ENCODE data around the gene ETV3. TPM values are rescaled to one million over a fixed set of nuclear protein-coding genes. Genes with fewer than 3 reads are reported as not detected.

ETV3 gene
- total RNA-seq, 4 donors from 2014 or later: 3.4 to 28.1 (median 18.1) TPM

GRCh38 chr1:157090771-157091170 is 47.4 kb downstream of the ETV3 start:
- Histone ChIP-seq H3K4me1 (peaks cover 0 to 7% (median 0%) of the 10 kb centered on the region in 4 donors), H3K4me3 (no peak overlapping the region), H3K27me3 (no peaks in the 10 kb centered on the region), H3K27ac (no peak overlapping the region), H3K36me3 (no peaks in the 10 kb centered on the region), H3K9me3 (no peaks in the 10 kb centered on the region)
- TF ChIP-seq CTCF (IDR thresholded peaks at IDR 0.05): no peak
- intact Hi-C loops (cut with DNase I; ENCODE audit: low total_unique reads) (loop anchor here (1.0 kb wide), 1 partner anchor 66 kb away; no protein-coding TSS in a partner anchor), in situ Hi-C loops (cut with MboI; ENCODE audit: low pct_ligation_motif_present in 1 of 4, low pct_unique_long_range_greater_than_20kb in 1 of 4, low sequenced_read_pairs in 3 of 4) (loop anchor here in 3 of 4 donors (5.0 to 25.0 kb wide), 4 partner anchors 62 to 397 kb away; no protein-coding TSS in a partner anchor)
- no peak for DNase-seq
- WGBS, 2 donors (ENCODE audit: low coverage in 1 of 2): 69% methylated on average over 3 of the region's 3 CpGs; no CpG with 5 or more reads in 1 of the 2 donors

GRCh38 chr1:157090196-157090647 is 48.0 kb downstream of the ETV3 start:
- H3K27me3 ChIP-seq: no peaks in the 10 kb centered on the region
- in situ Hi-C loops (cut with MboI; ENCODE audit: low pct_ligation_motif_present in 1 of 4, low pct_unique_long_range_greater_than_20kb in 1 of 4, low sequenced_read_pairs in 3 of 4): loop anchor here in 3 of 4 donors (5.0 to 25.0 kb wide), 4 partner anchors 62 to 397 kb away; no protein-coding TSS in a partner anchor
- intact Hi-C loops (cut with DNase I; ENCODE audit: low total_unique reads): loop anchor here (1.0 kb wide), 1 partner anchor 66 kb away; no protein-coding TSS in a partner anchor

GRCh38 chr1:157089789-157090188 is 48.4 kb downstream of the ETV3 start:
- Histone ChIP-seq H3K4me3 (no peak overlapping the region), H3K4me1 (peaks cover 0 to 7% (median 0%) of the 10 kb centered on the region in 4 donors), H3K9me3 (no peaks in the 10 kb centered on the region), H3K36me3 (no peaks in the 10 kb centered on the region), H3K27ac (no peak overlapping the region), H3K27me3 (no peaks in the 10 kb centered on the region)
- TF ChIP-seq CTCF (IDR thresholded peaks at IDR 0.05) (no peak), POLR2AphosphoS5 (IDR thresholded peaks at IDR 0.05) (no peak), POLR2A (IDR thresholded peaks at IDR 0.05) (no peak), EP300 (IDR thresholded peaks at IDR 0.05; ENCODE audit: low read depth) (no peak)
- in situ Hi-C loops (cut with MboI; ENCODE audit: low pct_ligation_motif_present in 1 of 4, low pct_unique_long_range_greater_than_20kb in 1 of 4, low sequenced_read_pairs in 3 of 4): loop anchor here in 3 of 4 donors (5.0 to 25.0 kb wide), 4 partner anchors 63 to 398 kb away; no protein-coding TSS in a partner anchor
- intact Hi-C loops (cut with DNase I; ENCODE audit: low total_unique reads): loop anchor here (1.0 kb wide), 1 partner anchor 67 kb away; no protein-coding TSS in a partner anchor
- 80 to 85% methylated on average over 1 to 9 of the region's 9 CpGs for WGBS, 2 donors (ENCODE audit: low coverage in 1 of 2)
- DNase-seq: no peak

More at GRCh38 chr1:157090196-157090647, 48.0 kb downstream of the ETV3 start:
- 24% methylated on average over 10 of the region's 10 CpGs; no CpG with 5 or more reads in 1 of the 2 donors for WGBS, 2 donors (ENCODE audit: low coverage in 1 of 2)
- DNase-seq: peak; percentile 89
- Histone ChIP-seq H3K4me1 (peaks cover 0 to 7% (median 0%) of the 10 kb centered on the region in 4 donors), H3K9me3 (no peaks in the 10 kb centered on the region), H3K27ac (no peak overlapping the region), H3K4me3 (no peak overlapping the region), H3K36me3 (no peaks in the 10 kb centered on the region)
- no peak for TF ChIP-seq POLR2AphosphoS5 (IDR thresholded peaks at IDR 0.05)
- no peak for TF ChIP-seq POLR2A (IDR thresholded peaks at IDR 0.05)
- TF ChIP-seq CTCF (IDR thresholded peaks at IDR 0.05): peak; percentile 93 to 97 (median 95)

- no peak overlapping the region for H3K4me3 ChIP-seq
- in situ Hi-C loops (cut with MboI; ENCODE audit: low pct_ligation_motif_present in 1 of 4, low pct_unique_long_range_greater_than_20kb in 1 of 4, low sequenced_read_pairs in 3 of 4): loop anchor here in 1 of 4 donors (25.0 kb wide), 1 partner anchor 399 kb away; no protein-coding TSS in a partner anchor
- intact Hi-C loops (cut with DNase I; ENCODE audit: low total_unique reads): no loop called here
- H3K27ac ChIP-seq: no peak overlapping the region
- no peaks in the 10 kb centered on the region for H3K36me3 ChIP-seq
- no peak for DNase-seq
- no peaks in the 10 kb centered on the region for H3K9me3 ChIP-seq
- peaks cover 0 to 7% (median 0%) of the 10 kb centered on the region in 4 donors for H3K4me1 ChIP-seq
- no peak for TF ChIP-seq POLR2A (IDR thresholded peaks at IDR 0.05)
- TF ChIP-seq CTCF (IDR thresholded peaks at IDR 0.05): no peak
- no peak for TF ChIP-seq EP300 (IDR thresholded peaks at IDR 0.05; ENCODE audit: low read depth)
- no peak for TF ChIP-seq POLR2AphosphoS5 (IDR thresholded peaks at IDR 0.05)
- no peaks in the 10 kb centered on the region for H3K27me3 ChIP-seq
These were observed 49.6 kb downstream of the ETV3 start for GRCh38 chr1:157088607-157089006.
